ENCODE data around the gene DOCK2.
"Not testable (repeated sequence)": the region's sequence is repeated elsewhere in the genome, so short reads cannot be mapped to it uniquely, and the experiment has no call there.

Gene DOCK2

DNA sequence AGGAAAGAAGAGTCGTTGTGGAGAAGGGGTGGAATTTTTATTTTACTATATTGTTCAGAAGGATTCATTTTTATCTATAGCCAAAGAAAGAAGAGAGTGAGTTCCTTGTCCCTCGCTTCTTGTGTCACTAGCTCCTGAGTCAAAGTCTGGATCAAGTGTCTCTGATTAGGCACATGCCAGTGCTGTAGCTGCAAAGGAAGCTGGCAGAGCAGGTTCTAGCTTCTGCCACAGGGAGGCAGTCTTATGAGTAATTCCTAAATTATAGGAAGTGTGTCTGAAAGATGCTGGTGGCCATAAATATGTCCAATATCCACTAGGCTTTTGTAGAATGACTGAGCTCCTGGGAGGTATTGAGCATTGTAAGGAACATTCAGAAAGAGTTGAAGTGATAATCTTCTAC, 84.7 kb downstream of the DOCK2 start:
- DNase-seq: no peak

DNA sequence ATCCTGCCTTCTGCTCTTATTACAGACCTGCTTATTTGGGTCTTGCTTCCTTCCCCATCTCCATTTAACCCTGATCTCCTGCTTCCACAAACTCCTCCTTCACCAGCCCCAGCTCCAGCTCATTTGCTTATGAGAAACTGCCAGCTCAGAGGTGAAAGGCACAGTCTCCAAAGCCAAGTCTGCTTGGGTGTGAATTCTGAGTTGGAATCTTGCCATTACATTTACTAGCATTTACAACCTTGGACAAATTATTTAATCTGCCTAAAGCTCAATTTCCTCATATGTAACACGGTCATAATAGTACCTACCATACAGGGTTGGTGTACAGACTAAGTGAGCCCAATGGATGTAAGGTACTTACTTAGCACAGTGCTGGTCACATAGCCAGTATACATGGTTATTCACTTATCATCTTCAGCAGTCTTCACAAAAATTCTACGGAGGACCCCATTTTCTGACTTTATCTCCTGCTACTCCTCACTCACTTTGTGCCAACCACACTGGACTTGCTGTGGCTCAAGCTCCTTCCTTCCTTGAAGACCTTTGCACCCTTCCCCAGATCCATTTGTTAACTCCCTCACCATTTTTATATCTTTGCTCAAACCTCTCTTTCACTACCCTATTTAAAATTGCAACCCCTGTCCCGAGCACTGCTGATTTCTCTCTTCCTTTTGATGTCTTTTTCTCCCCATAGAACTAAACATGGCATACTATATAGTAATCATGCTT, 86.2 kb downstream of the DOCK2 start:
- DNase-seq: no peak

GRCh38 chr5:169724303-169725087, 87.4 kb downstream of the DOCK2 start:
- DNase-seq: no peak

DNA sequence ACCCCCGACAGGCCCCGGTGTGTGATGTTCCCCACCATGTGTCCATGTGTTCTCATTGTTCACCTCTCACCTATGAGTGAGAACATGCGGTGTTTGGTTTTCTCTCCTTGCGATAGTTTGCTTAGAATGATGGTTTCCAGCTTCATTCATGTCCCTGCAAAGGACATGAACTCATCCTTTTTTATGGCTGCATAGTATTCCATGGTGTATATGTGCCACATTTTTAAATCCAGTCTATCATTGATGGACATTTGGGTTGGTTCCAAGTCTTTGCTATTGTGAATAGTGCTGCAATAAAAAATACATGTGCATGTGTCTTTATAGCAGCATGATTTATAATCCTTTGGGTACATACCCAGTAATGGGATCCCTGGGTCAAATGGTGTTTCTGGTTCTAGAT, 88.6 kb downstream of the DOCK2 start:
- not testable (repeated sequence) for DNase-seq

GRCh38 chr5:169728418-169728817, 91.3 kb downstream of the DOCK2 start:
- no peak for DNase-seq

DNA sequence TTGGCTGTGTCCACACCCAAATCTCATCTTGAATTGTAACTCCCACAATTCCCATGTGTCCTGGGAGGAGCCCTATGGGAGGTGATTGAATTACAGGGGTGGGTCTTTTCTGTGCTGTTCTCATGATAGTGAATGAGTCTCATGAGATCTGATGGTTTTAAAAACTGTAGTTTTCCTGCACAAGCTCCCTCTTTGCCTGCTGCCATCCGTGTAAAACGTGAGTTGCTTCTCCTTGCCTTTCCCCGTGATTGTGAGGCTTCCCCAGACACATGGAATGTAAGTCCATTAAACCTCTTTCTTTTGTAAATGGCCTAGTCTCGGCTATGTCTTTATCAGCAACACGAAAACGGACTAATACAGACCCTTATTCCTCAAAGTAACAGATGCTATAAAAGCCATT, 94.1 kb downstream of the DOCK2 start:
- no peak for DNase-seq

GRCh38 chr5:169732841-169733240, 95.8 kb downstream of the DOCK2 start:
- no peak for DNase-seq

GRCh38 chr5:169735913-169736312, 98.8 kb downstream of the DOCK2 start:
- DNase-seq: peak in 1 of 3 donors; percentile 7

DNA sequence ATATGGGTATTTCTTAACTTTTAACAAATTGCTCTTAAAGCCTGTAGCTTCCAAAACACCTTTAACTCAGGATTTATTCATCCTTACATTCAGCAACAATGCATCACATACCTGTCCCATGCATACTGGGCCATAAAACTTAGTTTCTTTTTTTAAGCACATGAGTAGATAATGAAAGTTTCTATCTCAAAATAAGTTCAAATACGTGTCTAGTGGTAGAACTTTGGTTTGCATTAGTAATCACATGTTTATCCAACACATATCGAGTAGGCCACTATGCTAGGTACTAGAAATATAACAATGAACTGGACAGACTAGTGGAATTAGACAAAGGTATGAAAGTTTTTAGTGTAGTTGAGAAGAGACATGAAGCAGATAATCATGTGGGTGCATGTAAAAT, 99.6 kb downstream of the DOCK2 start:
- DNase-seq: no peak

DNA sequence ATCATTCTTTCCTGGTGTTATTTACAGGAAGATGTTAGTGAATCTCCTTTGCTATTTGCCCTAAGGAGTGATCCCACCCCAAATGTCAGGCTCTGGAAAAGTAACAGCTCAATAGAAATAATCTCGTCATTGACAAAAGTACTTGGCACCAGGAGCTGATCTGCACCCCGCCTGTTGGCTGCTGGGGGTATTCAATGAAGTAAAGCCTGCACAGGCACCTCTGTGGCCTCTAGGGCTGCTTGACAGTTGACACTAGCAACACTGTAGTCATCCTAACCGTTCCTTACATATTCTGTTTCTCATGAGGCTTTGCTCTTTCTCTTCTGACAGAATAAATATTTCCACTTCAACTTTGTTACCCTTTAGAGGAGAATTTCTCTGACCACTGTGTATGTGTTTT, 103.4 kb downstream of the DOCK2 start:
- DNase-seq: no peak

DNA sequence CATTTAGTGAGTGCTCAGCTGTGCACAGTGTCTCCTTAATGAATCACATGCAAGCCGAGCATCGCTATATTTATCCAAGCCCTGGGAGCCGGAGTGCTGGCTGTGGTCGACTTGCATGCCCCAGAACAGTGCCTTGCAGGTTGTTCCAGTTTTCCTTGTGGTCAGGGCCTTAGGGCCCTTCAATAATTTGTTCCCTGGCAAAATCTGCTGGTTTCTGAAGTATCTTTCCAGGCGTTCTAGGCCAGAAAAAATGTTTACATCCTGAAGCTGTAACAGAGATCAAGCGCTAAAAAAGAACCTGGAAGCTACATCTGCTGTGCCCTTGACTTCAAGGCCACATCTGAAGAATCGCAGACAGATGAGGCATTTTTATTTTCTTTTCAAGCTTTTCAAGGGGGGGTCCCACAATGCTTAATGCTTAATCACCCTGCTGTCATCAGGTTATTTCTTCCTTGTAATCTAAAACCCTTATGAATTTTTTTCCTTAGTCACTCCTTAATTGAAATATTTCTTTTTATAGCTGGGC, 105.8 kb downstream of the DOCK2 start:
- no peak for DNase-seq

GRCh38 chr5:169744336-169744735, 107.3 kb downstream of the DOCK2 start:
- DNase-seq: no peak

DNA sequence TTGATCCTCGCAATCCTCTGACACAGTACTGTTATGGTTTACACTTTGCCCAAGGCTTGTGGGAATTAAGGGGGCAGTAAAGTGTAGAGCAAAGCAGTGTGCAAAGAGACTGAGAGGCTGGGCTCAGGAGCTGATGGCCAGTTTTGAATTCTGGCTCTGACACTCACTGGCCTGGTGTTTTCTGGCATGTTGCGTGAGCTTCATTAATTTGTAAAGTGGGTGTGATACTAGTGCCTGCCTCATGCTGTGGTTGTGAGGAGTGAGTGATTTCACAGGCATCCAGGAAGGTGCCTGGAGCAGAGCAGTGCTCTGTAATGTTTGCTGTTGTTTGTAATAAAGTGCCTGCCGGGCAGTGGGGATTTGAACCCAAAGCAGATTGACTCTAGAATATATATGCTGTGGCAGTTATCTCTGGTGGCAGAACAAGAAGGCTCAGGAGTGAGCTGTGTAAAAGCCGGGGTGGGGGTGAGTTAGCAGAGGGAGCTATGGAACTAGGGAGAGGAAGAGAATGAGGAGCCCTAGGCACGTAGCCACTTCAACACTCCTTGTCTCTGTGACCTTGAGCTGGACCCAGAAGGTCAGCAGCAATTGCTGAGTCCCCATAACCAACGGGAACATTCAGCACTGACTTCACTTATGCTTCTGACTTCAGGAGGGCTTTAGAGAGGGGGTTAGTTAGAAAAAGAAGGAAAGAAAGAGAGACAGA, 108.5 kb downstream of the DOCK2 start:
- no peak for DNase-seq

GRCh38 chr5:169746147-169746694, 109.1 kb downstream of the DOCK2 start:
- DNase-seq: no peak

GRCh38 chr5:169748174-169748573, 111.1 kb downstream of the DOCK2 start:
- no peak for DNase-seq

DNA sequence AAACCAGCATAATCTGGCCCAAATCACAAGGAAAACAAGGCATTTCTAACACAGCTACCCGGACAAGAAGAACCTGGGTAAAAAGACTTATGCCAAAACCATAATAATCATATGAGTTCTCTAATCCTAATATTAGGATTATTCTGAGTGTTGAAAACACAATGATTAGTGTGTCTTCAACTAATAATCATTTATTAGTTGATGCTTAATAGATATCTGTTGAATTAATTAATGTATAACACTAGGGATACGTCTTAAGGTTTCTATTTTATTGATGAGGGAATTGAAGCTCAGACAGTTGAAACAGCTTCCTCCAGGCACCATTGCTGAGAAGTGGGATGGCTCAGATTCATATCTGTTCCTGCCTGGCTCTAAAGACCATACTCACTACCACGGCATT, 112.2 kb downstream of the DOCK2 start:
- DNase-seq: no peak

DNA sequence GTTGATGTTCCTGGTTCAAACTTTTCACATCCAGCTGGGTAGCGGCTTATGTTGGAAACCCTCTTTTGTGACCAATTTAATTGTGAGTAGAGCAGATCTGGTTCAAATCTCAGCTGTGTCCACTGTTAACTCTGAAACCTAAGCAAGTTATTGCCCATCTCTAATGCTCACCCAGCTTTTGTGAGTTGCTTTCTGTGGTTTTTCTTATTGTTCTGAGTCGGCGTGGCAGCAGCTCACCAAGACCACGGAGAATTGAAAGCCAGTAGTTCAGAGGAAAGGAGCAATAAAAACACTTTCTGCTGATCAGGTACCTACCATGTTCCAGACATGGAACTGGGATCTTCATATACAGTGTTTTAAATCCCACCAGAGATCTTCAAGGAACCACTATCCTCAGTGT, 114.4 kb downstream of the DOCK2 start:
- no peak for DNase-seq

- not testable (repeated sequence) for DNase-seq
These were observed 115.5 kb downstream of the DOCK2 start for GRCh38 chr5:169752566-169752965.

DNA sequence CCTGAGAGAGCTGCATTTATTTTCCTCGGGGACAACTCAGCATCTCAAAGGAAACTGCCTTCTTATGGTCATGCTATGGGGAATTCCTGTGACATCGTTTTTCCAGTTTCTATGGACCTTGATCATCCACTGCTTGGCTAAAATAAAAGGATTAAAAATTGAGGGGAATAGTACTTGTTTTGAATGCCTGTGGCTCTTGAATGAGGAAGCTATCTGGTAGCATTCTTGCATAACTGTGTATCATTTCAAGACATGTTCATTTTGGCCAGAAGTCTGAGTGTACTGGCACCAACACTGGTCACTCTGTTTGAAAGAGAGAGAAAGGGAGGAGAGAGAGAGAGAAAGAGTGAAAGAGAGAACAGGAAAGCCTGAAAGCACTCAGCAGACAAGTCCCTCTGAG, 116.7 kb downstream of the DOCK2 start:
- peak; percentile 51 to 73 (median 61) for DNase-seq

GRCh38 chr5:169754737-169755136, 117.7 kb downstream of the DOCK2 start:
- DNase-seq: no peak

DNA sequence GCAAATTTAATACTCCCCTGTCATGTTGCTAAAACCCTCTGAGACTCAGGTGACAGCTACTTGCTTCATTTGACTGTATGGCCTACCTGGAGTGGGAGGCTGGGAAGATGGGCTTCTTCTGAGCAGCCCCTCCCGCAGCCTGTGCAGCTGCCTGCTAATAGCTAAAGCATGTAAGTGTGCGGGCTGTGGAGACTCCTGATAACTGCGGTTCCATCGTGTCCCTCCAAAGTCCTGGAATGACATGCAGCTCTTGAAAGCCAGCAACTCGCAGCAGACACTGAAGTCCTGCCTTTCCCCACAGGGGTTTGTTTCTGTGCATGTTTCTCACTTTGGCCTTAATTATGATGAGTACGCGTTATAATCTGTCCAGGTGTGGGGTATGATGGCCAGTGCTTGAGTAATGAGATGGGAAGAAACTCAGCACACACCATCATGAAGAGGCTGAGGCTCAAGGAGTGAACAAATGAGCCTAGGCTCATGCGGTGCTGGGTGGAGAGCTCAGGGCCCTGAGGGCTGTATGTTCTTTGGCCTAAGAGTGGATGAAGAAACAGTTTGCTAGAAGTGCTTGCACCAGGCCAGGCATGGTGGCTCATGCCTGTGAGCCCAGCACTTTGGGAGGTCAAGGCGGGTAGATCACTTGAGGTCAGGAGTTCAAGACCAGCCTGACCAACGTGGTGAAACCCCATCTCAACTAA, 119.1 kb downstream of the DOCK2 start:
- DNase-seq: no peak

GRCh38 chr5:169757016-169757415, 119.9 kb downstream of the DOCK2 start:
- no peak for DNase-seq

- no peak for DNase-seq
These were observed 121.8 kb downstream of the DOCK2 start for GRCh38 chr5:169758886-169759285.
